ENCODE data around the gene UQCRHL.
"Not testable (repeated sequence)": the region's sequence is repeated elsewhere in the genome, so short reads cannot be mapped to it uniquely, and the experiment has no call there.

The UQCRHL gene

GRCh38 chr1:15807549-15807948, at the start of gene UQCRHL:
TSS of gene UQCRHL (minus strand) at chr1:15807649. CDS start at chr1:15807649, 0 bp downstream.
- not testable (repeated sequence) for DNase-seq (ENCODE audit: low read depth in 2 of 2)

GRCh38 chr1:15856888-15857287, 49.4 kb upstream of the UQCRHL start:
- DNase-seq (ENCODE audit: low read depth in 2 of 2): no peak

DNA sequence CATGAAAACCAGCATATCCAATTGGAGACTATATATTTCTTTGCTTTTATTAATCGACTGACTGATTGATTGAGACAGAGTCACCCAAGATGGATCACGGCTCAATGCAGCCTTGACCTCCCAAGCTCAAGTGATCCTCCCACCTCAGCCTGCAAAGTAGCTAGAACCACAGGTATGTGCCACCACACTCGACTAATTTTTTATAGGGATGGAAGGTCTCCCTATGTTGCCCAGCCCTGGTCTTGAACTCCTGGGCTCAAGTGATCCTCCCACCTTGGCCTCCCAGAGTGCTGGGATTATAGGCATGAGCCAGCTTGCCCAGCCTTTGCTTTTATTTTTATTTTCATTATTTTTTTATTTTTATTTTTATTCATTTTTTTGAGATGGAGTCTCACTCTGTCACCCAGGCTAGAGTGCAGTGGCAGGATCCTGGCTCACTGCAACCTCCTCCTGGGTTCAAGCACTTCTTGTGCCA, 45.4 kb upstream of the UQCRHL start:
- DNase-seq (ENCODE audit: low read depth in 2 of 2): no peak

- DNase-seq (ENCODE audit: low read depth in 2 of 2): no peak
Observed at GRCh38 chr1:15852036-15852827, 44.8 kb upstream of the UQCRHL start.

DNA sequence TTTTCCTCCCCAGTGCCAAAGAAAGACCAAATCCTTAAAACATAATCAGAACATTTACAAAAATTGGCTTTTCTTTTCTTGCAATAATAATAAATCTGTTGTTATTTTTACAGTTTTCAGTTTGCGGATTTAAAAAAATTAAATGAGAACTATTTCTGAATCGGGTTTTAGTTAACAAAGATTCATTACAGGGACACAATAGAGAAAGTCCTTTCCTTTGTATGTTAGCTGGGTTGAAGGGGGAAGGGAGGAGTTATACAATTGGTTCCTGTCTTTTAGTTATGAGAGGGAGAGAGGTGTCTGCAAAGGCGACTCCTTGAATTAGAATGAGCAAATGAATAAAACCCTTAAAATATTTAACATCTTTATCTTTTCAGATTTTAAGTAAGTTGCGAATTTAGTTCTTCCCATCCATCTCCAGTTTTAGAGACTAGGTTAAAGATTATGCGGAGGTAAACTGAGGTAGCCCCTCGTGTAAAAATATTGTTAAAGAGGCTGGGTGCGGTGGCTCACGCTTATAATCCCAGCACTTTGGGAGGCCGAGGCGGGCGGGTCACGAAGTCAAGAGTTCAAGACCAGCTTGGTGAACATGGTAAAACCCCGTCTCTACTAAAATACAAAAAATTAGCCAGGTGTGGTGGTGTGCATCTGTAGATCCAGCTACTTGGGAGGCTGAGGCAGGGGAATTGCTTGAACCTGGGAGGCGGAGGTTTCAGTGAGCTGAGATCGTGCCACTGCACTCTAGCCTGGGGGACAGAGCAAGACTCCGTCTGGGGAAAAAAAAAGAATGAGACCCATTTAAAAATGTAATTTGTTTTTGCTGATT, 44.0 kb upstream of the UQCRHL start:
- DNase-seq (ENCODE audit: low read depth in 2 of 2): no peak

GRCh38 chr1:15850471-15851001, 43.1 kb upstream of the UQCRHL start:
- no peak for DNase-seq (ENCODE audit: low read depth in 2 of 2)

DNA sequence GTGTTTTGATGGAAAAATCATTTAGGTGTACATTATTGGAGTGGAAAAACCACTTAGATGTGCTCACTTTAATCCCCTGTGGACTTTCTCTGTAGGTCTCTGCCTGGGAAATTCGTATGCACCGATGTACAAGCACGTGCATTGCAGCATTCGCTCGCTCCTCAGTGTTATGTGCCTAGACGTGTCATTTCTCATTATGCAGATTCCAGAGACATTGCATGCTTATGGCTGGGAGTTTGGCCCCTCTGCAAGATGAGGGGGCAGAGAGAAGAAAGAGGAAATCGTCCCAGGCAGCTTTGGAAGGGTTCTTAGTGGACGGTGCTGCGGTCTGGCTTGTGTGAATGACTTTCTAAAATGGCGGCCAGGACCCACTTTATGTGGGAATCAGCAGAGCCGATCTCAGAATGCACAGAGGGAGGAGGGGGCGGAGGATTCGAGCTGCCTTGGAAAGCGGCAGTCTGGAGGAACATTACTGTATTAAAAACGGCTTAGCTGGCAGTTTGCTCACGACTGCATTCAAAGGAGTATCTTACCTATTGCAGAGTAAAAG, 42.4 kb upstream of the UQCRHL start:
- DNase-seq (ENCODE audit: low read depth in 2 of 2): peak in 1 of 2 donors; percentile 19

GRCh38 chr1:15848929-15849774, 41.7 kb upstream of the UQCRHL start:
- peak; percentile 58 to 59 for DNase-seq (ENCODE audit: low read depth in 2 of 2)

- DNase-seq (ENCODE audit: low read depth in 2 of 2): peak in 1 of 2 donors; percentile 27
Observed at GRCh38 chr1:15848143-15848928, 40.9 kb upstream of the UQCRHL start.

DNA sequence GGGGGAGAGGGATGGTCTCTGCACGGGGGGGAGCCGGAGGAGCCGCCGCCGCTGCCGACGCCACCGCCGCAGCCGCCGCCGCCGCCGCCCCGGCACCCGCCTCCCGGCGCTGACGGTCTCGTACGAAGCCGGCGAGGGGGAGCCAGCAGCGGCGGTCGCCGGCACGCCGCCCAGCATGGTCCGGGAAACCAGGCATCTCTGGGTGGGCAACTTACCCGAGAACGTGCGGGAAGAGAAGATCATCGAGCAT, 40.4 kb upstream of the UQCRHL start:
- DNase-seq (ENCODE audit: low read depth in 2 of 2): no peak

DNA sequence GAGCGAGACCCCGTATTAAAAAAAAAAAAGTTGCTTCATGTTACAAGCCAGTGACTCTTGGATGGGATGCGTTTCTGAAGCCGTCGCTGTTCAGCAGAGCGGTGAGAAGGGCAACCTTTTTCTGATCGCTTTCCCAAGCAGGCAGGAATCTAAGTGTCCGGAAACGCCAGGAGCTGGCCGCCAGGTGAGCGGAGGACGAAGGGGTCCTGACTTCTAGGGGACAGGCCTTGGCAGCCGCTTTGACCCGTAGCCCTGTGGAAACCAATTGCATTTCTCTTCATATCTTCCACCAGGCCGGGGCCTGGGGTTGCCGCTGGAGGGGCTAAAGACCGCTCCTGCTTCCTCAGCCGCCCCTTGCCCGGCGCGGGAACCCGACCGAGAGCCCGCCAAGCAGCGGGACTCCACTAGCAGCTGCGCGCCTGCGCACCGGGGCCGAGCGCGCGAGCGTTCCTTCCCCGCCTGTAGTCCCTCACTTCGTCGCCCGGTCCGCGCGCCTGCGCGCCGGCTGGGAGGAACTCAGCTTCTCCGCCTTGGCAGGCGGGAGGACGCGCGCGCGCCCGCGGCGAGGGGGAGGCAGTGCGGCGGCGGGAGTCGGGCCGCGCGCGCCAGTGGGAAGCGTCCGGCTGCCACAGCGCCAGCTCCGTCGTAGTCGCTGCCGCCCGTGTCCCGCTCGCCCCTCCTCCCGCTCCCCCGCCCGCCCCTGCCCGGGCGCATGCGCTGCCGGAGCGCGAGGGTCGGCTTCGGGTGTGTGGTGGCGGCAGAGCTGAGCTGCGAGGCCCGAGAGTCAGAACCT, 39.8 kb upstream of the UQCRHL start, which contains the start of gene SPEN:
TSS of gene SPEN (plus strand) at position 608 of the 793 bp plus-strand sequence. CDS start 361 bp downstream, outside the sequence.
- DNase-seq (ENCODE audit: low read depth in 2 of 2): peak; percentile 90 to 96

GRCh38 chr1:15846056-15846455, 38.6 kb upstream of the UQCRHL start:
- not testable (repeated sequence) for DNase-seq (ENCODE audit: low read depth in 2 of 2)

DNA sequence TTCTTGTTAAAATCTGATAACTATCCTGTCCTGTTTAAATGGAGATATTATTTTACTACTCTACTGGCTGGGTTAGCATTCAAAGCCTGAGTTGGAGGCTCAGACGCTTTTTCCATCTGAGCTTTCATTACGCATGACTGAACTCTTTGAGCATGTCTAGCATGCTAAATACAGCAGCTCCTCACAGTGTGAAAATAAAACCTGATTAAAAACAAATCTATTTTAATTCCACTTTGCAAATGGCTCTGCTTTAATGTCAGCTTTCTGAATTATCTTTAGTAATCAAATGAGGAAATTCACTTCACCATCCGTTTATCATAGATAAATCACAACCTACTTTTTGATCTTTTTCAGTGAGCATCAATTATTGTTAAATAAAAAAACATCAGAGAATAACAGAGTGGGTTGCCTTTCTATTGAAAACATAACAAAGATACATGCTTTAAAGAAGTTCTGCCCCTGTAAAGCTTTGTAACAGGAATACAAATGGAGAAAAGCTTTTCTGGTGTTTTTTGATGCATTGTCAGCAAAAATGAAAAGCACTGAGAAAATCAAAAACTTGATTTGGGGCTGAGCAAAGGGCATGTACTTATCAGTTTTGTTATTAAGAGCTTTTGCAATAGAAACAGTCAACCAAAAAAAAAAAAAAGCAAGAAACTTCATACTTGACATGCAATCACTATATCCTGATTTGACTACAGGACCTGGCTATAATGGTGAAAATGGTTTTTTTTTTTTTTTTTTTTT, 36.5 kb upstream of the UQCRHL start:
- DNase-seq (ENCODE audit: low read depth in 2 of 2): no peak

- no peak for DNase-seq (ENCODE audit: low read depth in 2 of 2)
Observed at GRCh38 chr1:15838721-15839120, 31.3 kb upstream of the UQCRHL start.

GRCh38 chr1:15837931-15838330, 30.5 kb upstream of the UQCRHL start:
- no peak for DNase-seq (ENCODE audit: low read depth in 2 of 2)

DNA sequence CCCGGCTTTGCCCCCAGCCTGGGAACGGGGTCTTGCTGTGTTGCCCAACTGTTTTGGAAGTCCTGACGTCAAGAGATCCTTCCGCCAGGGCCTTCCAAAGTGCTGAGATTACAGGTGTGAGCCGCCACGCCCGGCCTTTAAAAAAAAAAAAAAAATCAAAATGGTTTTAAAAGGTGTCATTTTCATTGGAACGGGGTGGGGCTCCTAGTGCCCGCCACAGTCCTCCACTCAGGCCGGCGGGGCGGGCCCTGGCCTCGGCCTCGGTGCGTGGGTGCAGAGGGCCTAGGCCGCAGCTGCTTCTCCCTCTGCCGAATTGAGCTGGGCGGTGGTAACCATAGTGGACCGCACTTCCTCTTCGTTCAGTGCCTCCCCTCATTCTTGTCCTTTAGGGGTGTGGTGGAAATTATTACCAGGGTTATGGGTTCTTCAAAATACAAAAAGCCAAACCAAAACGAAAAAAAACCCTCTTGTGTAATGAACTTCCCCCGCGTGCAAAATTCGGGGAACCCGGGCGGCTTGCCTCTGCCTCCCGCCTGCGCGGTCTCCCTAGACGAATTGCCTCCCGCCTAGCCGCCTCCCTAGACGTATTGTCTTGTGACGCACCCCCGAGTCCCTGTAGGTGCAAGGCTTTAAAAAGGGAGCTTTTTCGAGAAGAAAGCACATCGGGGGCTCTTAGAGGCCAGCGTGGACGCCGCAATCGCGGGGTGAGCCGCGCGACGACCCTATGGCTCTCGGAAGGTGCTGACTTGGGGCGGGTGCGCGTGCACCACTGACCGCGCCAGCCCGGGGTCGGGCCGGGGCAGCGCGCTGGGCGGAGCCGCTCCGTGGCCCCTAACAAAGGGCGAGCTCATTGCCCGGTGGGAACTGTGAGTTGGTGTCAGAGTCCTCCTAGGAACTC, 29.6 kb upstream of the UQCRHL start:
- DNase-seq (ENCODE audit: low read depth in 2 of 2): peak in 1 of 2 donors; percentile 18

GRCh38 chr1:15836511-15836771, 29.0 kb upstream of the UQCRHL start:
- not testable (repeated sequence) for DNase-seq (ENCODE audit: low read depth in 2 of 2)
